Ishikawa (cell line): ENCODE data around the gene CACNB4.

Experiments
- CEBPB ChIP-seq: IDR thresholded peaks from 2 replicates; pipeline ENCODE4 v1.6.1; 2012
- CREB1 ChIP-seq: IDR thresholded peaks from 2 replicates; pipeline ENCODE4 v1.6.1; 2012; ENCODE audit warnings: low read depth
- EP300 ChIP-seq: IDR thresholded peaks from 2 replicates; pipeline ENCODE4 v1.6.1; 2012; ENCODE audit warnings: borderline replicate concordance
- FOXM1 ChIP-seq: IDR thresholded peaks from 2 replicates; pipeline ENCODE4 v1.6.1; 2012; ENCODE audit warnings: low read depth, borderline replicate concordance
- NFIC ChIP-seq: IDR thresholded peaks from 2 replicates; pipeline ENCODE4 v1.6.1; 2012
- RAD21 ChIP-seq: IDR thresholded peaks from 2 replicates; pipeline ENCODE4 v1.6.1; 2012; ENCODE audit warnings: low read depth
- TAF1 ChIP-seq: IDR thresholded peaks from 2 replicates; pipeline ENCODE4 v1.6.1; 2012; ENCODE audit warnings: low read depth, mild to moderate bottlenecking
- TCF12 ChIP-seq: IDR thresholded peaks from 2 replicates; pipeline ENCODE4 v1.6.1; 2012; ENCODE audit warnings: low read depth
- TEAD4 ChIP-seq: IDR thresholded peaks from 2 replicates; pipeline ENCODE4 v1.6.1; 2012
- YY1 ChIP-seq: IDR thresholded peaks from 2 replicates; pipeline ENCODE4 v1.6.1; 2012; ENCODE audit warnings: low read depth
- ZBTB7A ChIP-seq: IDR thresholded peaks from 2 replicates; pipeline ENCODE4 v1.6.1; 2012; ENCODE audit warnings: low read depth
- TF ChIP-seq, protein P1 (sequence below): IDR thresholded peaks from 2 replicates; pipeline ENCODE4 v1.6.1; 2012
- TF ChIP-seq, protein P2 (sequence below): IDR thresholded peaks from 2 replicates; pipeline ENCODE4 v1.6.1; 2012; ENCODE audit warnings: low read depth, mild to moderate bottlenecking

DNA sequence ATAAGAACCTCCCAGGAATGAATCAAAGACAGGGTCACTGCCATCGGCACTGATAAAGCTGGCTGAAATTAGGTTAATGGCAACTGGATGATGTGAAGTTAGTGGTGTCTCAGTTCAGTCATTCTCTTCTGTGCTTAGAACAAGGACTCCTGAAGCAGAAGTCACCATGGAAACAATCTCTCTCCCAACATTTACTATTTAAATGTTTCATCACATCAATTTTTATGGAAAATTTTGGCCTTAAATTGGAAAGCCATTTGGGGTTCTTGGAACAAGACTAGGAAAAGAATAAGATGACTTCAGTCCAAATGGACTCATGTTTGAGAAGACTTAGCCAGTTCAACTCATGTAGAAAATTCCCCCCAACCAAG lies 255.2 kb downstream of the CACNB4 start:
- TF ChIP-seq TEAD4 (no peak), RAD21 (no peak), CEBPB (no peak), TCF12 (no peak), YY1 (no peak), EP300 (no peak), TAF1 (no peak), FOXM1 (no peak), ZBTB7A (no peak), NFIC (no peak), CREB1 (no peak)
- TF ChIP-seq, protein P1, sequence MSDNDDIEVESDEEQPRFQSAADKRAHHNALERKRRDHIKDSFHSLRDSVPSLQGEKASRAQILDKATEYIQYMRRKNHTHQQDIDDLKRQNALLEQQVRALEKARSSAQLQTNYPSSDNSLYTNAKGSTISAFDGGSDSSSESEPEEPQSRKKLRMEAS, result no peak
- TF ChIP-seq, protein P2, sequence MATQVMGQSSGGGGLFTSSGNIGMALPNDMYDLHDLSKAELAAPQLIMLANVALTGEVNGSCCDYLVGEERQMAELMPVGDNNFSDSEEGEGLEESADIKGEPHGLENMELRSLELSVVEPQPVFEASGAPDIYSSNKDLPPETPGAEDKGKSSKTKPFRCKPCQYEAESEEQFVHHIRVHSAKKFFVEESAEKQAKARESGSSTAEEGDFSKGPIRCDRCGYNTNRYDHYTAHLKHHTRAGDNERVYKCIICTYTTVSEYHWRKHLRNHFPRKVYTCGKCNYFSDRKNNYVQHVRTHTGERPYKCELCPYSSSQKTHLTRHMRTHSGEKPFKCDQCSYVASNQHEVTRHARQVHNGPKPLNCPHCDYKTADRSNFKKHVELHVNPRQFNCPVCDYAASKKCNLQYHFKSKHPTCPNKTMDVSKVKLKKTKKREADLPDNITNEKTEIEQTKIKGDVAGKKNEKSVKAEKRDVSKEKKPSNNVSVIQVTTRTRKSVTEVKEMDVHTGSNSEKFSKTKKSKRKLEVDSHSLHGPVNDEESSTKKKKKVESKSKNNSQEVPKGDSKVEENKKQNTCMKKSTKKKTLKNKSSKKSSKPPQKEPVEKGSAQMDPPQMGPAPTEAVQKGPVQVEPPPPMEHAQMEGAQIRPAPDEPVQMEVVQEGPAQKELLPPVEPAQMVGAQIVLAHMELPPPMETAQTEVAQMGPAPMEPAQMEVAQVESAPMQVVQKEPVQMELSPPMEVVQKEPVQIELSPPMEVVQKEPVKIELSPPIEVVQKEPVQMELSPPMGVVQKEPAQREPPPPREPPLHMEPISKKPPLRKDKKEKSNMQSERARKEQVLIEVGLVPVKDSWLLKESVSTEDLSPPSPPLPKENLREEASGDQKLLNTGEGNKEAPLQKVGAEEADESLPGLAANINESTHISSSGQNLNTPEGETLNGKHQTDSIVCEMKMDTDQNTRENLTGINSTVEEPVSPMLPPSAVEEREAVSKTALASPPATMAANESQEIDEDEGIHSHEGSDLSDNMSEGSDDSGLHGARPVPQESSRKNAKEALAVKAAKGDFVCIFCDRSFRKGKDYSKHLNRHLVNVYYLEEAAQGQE, result no peak
